Esophagus squamous epithelium (tissue), 4 donors: ENCODE data around the gene ZRANB1.

Source experiments
- POLR2A ChIP-seq, 4 donors: fragments of 450-650 bp; IDR thresholded peaks; one replicate each; pipeline ENCODE4 v1.6.1; 2017; ENCODE audit warnings: antibody characterized with exemption in 4 of 4, mild to moderate bottlenecking in 4 of 4, moderate library complexity in 3 of 4
- TF ChIP-seq, protein P1 (sequence below), 6 experiments: fragments of 450-650 bp in 4 of 6; fragments of 200-600 bp in 2 of 6; sonication (generic) in 2 of 6; IDR thresholded peaks; one replicate each; pipeline ENCODE4 v1.5.1; 2016 to 2019; ENCODE audit warnings: antibody characterized with exemption in 6 of 6, mild to moderate bottlenecking in 4 of 6, moderate library complexity in 4 of 6

DNA sequence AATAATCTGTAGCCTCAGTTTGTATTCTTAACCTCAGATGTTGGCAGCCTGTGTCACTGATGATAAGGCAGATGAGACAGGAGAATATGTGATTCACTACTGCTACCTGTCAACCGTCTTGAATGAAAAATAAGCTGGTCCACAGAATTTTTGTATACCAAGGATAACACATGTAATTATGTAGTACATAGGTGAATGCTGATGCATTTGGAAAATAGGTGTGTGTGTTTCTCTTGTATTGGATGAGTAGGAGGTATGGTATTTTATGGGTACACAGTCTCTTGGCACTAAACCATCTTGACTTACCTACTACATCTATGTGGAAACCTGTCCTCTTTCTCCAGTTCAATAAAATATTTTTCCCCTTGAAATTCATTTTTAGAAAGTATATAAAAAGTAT lies 20.7 kb upstream of the ZRANB1 start:
- TF ChIP-seq, protein P1, sequence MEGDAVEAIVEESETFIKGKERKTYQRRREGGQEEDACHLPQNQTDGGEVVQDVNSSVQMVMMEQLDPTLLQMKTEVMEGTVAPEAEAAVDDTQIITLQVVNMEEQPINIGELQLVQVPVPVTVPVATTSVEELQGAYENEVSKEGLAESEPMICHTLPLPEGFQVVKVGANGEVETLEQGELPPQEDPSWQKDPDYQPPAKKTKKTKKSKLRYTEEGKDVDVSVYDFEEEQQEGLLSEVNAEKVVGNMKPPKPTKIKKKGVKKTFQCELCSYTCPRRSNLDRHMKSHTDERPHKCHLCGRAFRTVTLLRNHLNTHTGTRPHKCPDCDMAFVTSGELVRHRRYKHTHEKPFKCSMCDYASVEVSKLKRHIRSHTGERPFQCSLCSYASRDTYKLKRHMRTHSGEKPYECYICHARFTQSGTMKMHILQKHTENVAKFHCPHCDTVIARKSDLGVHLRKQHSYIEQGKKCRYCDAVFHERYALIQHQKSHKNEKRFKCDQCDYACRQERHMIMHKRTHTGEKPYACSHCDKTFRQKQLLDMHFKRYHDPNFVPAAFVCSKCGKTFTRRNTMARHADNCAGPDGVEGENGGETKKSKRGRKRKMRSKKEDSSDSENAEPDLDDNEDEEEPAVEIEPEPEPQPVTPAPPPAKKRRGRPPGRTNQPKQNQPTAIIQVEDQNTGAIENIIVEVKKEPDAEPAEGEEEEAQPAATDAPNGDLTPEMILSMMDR (IDR thresholded peaks at IDR 0.05) = no peak
- no peak for TF ChIP-seq POLR2A (IDR thresholded peaks at IDR 0.05)
